GM10248 (cell line): Measurements from ENCODE around the gene VSIG10L.

ENCODE experiments used
- CTCF ChIA-PET: fragments of 300-600 bp; sonication (Branson Sonifier 250); formaldehyde crosslinking; extraction: SDS; loops from one replicate; lab custom pipeline; 2021; ENCODE audit warnings: antibody characterized with exemption; lab: Yijun Ruan, JAX
- POLR2A ChIA-PET: fragments of 350-650 bp; sonication (Branson Sonifier 250); formaldehyde crosslinking; extraction: SDS; loops from one replicate; lab custom pipeline; 2020; ENCODE audit warnings: antibody characterized with exemption; lab: Yijun Ruan, JAX
- DNase-seq: peaks from one replicate; pipeline ENCODE4 v3.0.0; 2012; ENCODE audit errors: extremely low spot score
- CTCF ChIP-seq: IDR thresholded peaks from 2 replicates; pipeline ENCODE4 v1.5.1; 2012; ENCODE audit warnings: mild to moderate bottlenecking, low read depth; ENCODE audit errors: extremely low read depth, missing control alignments, control extremely low read depth

VSIG10L gene

GRCh38 chr19:51356159-51356801 is 14.3 kb upstream of the VSIG10L start:
- no peak for TF ChIP-seq CTCF
- ChIA-PET POLR2A (interaction anchor here (1.3 kb wide), 1 partner anchor 14 kb away, joined by 5 read pairs; the partner anchor contains the start of gene VSIG10L), CTCF (interaction anchor here (0.9 to 1.2 kb wide), 2 partner anchors 14 to 82 kb away, joined by 3 read pairs; no protein-coding TSS in a partner anchor)
- no peak for DNase-seq

- no peak for DNase-seq
- no peak for TF ChIP-seq CTCF
- ChIA-PET CTCF (interaction anchor here (0.9 to 1.7 kb wide), 2 partner anchors 11 to 67 kb away, joined by 3 to 5 read pairs; no protein-coding TSS in a partner anchor), POLR2A (no interaction called here)
Observed at GRCh38 chr19:51354742-51355148, 12.8 kb upstream of the VSIG10L start.

GRCh38 chr19:51354103-51354741 is 12.3 kb upstream of the VSIG10L start:
- TF ChIP-seq CTCF = no peak
- POLR2A ChIA-PET = no interaction called here
- DNase-seq = no peak
- CTCF ChIA-PET = interaction anchor here (0.9 to 1.7 kb wide), 2 partner anchors 11 to 67 kb away, joined by 3 to 5 read pairs; no protein-coding TSS in a partner anchor

- no peak for TF ChIP-seq CTCF
- ChIA-PET POLR2A (no interaction called here), CTCF (no interaction called here)
- no peak for DNase-seq
Observed at GRCh38 chr19:51352783-51353360, 10.9 kb upstream of the VSIG10L start.

- DNase-seq = no peak
- TF ChIP-seq CTCF = no peak
- ChIA-PET POLR2A (no interaction called here), CTCF (interaction anchor here (0.8 to 1.7 kb wide), 2 partner anchors 11 to 12 kb away, joined by 3 to 4 read pairs; no protein-coding TSS in a partner anchor)
Observed at GRCh38 chr19:51351266-51351990, 9.5 kb upstream of the VSIG10L start.

GRCh38 chr19:51347209-51347928 is 5.4 kb upstream of the VSIG10L start:
- CTCF ChIA-PET = no interaction called here
- no peak for DNase-seq
- POLR2A ChIA-PET = no interaction called here
- TF ChIP-seq CTCF = no peak
